GM12864 (cell line): ENCODE measurements around the gene LEUTX.
A peak's percentile ranks its signal among the peaks of the same experiment; 100 is the strongest.

Source experiments
- DNase-seq: peaks from one replicate; pipeline ENCODE4 v3.0.0-alpha.2; 2011; ENCODE audit warnings: low read depth
- H3K4me3 ChIP-seq: 2 replicates; pipeline ENCODE4 v1.5.1; 2011; ENCODE audit warnings: mild to moderate bottlenecking, low read depth, low read length, control low read depth
- CTCF ChIP-seq: IDR thresholded peaks from 2 replicates; pipeline ENCODE4 v1.5.1; 2011; ENCODE audit warnings: low read depth, mild to moderate bottlenecking, moderate library complexity, low read length, control low read depth, inconsistent platforms; ENCODE audit errors: missing control alignments

Gene LEUTX

DNA sequence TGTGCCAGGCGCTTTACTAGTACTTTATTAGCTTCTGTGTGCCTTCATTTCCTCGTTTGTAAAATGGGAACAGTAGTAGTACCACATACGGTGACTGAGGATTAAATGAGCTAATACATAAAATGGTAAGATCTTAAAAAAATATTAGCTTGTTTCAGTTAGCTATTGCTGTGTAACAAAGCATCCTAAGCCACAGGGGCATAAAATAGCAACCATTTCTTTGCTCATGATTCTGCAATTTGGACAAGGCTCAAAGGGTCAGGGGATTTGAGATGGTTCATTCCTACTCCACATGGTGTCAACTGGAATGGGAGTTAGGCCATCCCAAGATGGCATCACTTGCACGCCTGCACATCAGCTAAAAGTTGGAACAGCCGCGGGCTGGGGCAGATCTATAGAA lies 42.0 kb downstream of the LEUTX start:
- H3K4me3 ChIP-seq = no peak overlapping the region
- no peak for DNase-seq
- TF ChIP-seq CTCF = no peak

GRCh38 chr19:39823686-39824085 lies 45.0 kb downstream of the LEUTX start:
- H3K4me3 ChIP-seq = peak overlapping the region; percentile 92
- no peak for DNase-seq
- no peak for TF ChIP-seq CTCF

DNA sequence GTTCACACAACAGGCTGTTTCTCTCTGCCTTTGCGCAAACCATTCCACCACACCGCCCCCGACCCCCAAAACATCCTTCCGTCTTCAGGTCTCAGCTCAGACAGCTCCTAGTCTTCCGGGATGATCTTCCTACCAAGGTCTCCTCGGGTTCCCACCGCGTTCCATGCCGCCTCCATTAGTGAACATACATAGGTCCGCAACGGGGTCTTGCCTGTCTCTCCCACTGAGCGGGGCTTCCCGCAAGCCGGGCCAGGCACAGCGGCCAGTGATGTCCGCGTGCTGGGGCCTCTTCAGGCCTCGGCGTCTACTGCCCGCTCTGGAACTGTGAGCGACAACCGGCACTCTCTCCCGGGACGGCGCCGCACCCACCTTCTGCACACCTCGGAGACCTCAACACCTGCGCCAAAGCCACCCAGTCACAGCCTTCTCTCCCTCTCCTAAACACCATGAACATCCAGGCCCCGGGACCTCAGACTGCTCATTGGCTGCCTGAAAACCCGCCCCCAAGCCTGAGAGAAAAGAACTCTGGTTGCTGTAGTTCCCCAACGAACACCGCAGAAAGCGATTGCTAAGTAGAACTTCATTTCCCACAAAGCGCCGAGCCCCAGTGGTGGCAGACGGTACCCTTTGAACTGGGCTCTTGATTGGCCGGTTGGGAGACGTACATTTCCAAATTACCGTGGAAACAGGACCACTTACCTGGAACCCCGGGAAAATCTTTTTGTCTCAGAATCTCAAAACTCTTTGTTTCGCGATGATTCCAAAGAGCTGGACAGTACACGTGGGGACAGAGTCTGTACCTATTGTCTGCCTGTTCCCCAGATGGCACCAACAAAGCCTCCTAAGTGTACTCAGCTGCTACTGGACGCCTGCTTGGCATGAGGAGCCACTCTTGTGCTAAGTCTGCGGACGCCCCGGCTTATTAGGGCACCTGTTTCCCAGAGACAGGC lies 45.8 kb downstream of the LEUTX start:
- peak overlapping the region; percentile 92 for H3K4me3 ChIP-seq
- DNase-seq = peak; percentile 81
- no peak for TF ChIP-seq CTCF

DNA sequence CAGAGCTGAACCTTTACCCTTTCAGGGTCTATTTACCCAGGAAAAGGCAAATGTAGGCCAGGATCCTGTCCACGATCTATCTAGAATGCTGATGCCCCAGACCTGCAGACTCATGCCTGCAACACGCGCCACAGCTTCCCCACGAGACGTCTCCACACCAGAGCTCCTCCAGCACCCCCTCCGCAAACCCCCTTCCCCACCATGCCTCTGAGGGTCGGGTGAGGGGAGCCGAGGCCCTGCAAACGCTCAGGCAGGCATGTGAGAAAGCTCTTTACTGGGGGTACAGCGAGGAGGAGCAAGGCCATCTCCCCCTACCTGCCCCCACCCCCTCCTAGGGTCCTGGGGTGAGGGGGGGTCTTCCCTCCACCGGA lies 46.4 kb downstream of the LEUTX start:
- peak overlapping the region; percentile 92; the same call in 1 of the 2 replicates for H3K4me3 ChIP-seq
- no peak for DNase-seq
- no peak for TF ChIP-seq CTCF

DNA sequence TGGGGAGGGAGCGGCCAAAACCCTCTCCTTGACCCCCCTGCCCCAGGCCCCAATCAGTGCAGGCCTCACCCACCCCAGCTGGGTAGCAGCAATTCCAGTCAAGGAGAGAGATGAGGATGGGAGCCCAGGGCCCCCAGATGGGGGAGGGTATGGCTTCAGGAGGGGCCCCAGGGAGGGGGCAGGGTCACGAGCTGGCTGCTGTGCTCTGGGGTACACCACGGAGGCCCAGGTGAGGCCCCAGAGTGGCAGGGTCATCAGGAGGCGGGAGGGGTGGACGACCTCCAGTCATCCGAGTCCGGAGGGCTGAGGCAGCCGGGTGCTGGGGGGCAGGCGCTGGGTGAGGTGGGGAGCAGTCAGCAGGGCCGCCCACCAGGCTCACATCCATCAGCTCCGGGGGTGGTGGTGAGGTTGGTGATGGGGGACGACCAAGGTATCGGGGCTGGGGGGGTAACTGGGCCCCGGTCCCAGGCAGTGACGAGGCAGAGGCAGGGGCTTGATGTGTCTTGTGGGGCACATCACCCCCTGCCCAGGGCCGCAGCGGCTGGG lies 47.0 kb downstream of the LEUTX start:
- TF ChIP-seq CTCF = no peak
- DNase-seq = no peak
- H3K4me3 ChIP-seq = no peak overlapping the region

DNA sequence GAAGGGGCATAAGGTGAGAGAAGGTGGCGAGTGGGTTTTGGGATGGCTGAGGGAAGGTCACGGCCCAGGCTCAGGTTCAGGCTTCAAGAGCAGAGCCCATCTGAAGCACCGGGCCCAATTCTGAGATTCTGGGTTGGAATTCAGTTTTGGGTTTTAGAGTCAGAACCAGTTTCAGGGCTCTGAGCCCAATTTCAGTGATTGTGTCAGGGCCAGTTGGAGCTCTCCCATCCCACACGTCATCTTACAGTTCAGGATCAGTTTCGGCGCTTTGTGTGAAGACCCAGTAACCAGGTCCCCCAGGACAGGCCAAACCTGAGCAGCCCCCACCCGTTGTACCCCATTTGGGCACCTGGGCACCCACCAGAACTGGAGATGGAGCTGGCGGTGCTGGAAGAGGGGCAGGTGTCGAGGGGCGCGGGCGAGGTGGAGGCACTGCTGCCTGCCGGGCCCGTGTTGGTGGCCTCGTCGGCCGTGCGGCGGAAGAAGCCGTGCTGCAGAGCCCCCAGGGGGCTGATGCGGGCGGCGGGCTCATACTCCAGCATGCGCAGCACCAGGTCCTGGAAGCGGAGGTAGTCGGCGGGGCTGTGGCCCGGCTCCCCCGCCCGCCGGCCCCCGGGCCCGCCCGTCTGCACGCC lies 47.8 kb downstream of the LEUTX start:
- no peak for TF ChIP-seq CTCF
- no peak overlapping the region for H3K4me3 ChIP-seq
- DNase-seq = no peak

GRCh38 chr19:39827216-39827615 lies 48.6 kb downstream of the LEUTX start:
- DNase-seq = no peak
- no peak overlapping the region for H3K4me3 ChIP-seq
- no peak for TF ChIP-seq CTCF
